A673 (cell line): Measurements from ENCODE around the gene TMEM45A.

Source experiments
- CTCF ChIP-seq: fragments of 300-800, 200-600 bp; sonication (generic); conservative IDR thresholded peaks from 2 replicates; pipeline ENCODE4 v1.5.1; 2017; ENCODE audit warnings: low read depth, mild to moderate bottlenecking, antibody characterized with exemption, low read length, moderate library complexity, mixed read lengths
- EZH2 ChIP-seq: fragments of 200-600 bp; sonication (generic); IDR thresholded peaks from 2 replicates; pipeline ENCODE4 v1.6.1; 2017; ENCODE audit warnings: borderline replicate concordance, low read depth, mild to moderate bottlenecking, mixed read lengths, antibody characterized with exemption, low read length; ENCODE audit not compliant: poor library complexity, severe bottlenecking

- no peak for TF ChIP-seq CTCF
- TF ChIP-seq EZH2 = no peak
These were observed 44.3 kb upstream of the TMEM45A start for GRCh38 chr3:100448079-100448478.
